Thyroid gland (tissue), 4 donors: ENCODE results near the gene LRRC51. TPM values are rescaled to one million over a fixed set of nuclear protein-coding genes. Genes with fewer than 3 reads are reported as not detected.
A peak's percentile ranks its signal among the peaks of the same experiment; 100 is the strongest.

Experiments
- DNase-seq, 2 donors: peaks; one replicate each; pipeline ENCODE4 v3.0.0-alpha.2; 2019
- H3K27ac ChIP-seq, 3 donors: fragments of 200-600 bp; sonication (generic); 1 replicate in 2 of 3; 2 replicates in 1 of 3; pipeline ENCODE4 v1.5.1; 2016 to 2019; ENCODE audit warnings: mild to moderate bottlenecking in 1 of 3, moderate library complexity in 1 of 3
- H3K27me3 ChIP-seq: fragments of 200-600 bp; sonication (generic); one replicate; pipeline ENCODE4 v1.5.1; 2019
- H3K36me3 ChIP-seq, 2 donors: fragments of 200-600 bp; sonication (generic); one replicate each; pipeline ENCODE4 v1.5.1; 2016 to 2019
- H3K4me1 ChIP-seq, 2 donors: fragments of 200-600 bp; sonication (generic); one replicate each; pipeline ENCODE4 v1.5.1; 2017 to 2019
- H3K4me3 ChIP-seq, 3 donors: fragments of 200-600 bp; sonication (generic); replicated peaks in 1 of 3; 1 replicate in 2 of 3; 2 replicates in 1 of 3; pipeline ENCODE4 v1.5.1; 2016; ENCODE audit warnings: mild to moderate bottlenecking in 1 of 3
- H3K9me3 ChIP-seq: fragments of 200-600 bp; sonication (generic); one replicate; pipeline ENCODE4 v1.5.1; 2017
- POLR2A ChIP-seq, 2 donors: fragments of 450-650 bp; IDR thresholded peaks; one replicate each; pipeline ENCODE4 v1.6.1; 2017; ENCODE audit warnings: antibody characterized with exemption in 2 of 2, mild to moderate bottlenecking in 2 of 2, moderate library complexity in 1 of 2
- WGBS, 2 donors: methylation state at CpG; one replicate each; pipeline ENCODE4 v1.1.5; 2017; 5-methylcytosine and 5-hydroxymethylcytosine counted together
- intact Hi-C: fragments of 100-400 bp; cut with DNase I; formaldehyde crosslinking; loops from one replicate; pipeline ENCODE4 v1.15.1; 2023
- total RNA-seq, 4 donors: library from RNA; depleted of rRNA; stranded (reverse); fragments of >200 nt; gene quantifications; one replicate each; pipeline ENCODE4 v1.2.3, GENCODE V29; 2016
- TF ChIP-seq, protein P1 (sequence below), 6 experiments: fragments of 200-600 bp in 3 of 6; fragments of 450-650 bp in 3 of 6; sonication (generic) in 3 of 6; IDR thresholded peaks; one replicate each; pipeline ENCODE4 v1.5.1; 2016 to 2019; ENCODE audit warnings: antibody characterized with exemption in 6 of 6, mild to moderate bottlenecking in 2 of 6, inconsistent platforms in 1 of 6, moderate library complexity in 1 of 6

LRRC51 gene
- total RNA-seq, 4 donors from 2014 or later, result 13.0 to 24.5 (median 14.1) TPM

DNA sequence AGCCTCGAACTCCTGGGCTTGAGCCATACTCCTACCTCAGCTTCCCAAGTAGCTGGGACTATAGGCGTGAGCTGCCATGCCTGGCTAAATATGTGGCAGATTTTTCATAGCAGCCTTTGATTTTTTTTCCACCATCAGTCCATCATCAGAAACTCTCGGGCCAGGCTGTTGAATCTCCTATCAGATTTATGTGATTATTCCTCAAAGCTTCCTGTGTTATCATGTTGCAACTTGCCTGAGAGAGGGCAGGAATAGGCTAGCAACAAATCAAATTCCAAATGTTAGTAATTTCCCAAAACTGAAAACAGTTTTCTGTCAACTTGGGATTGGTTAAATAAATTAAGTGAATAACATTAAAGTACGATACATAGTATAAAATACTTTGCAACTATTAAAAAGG, 3.4 kb downstream of the LRRC51 start:
- Histone ChIP-seq H3K36me3 (no peaks in the 10 kb centered on the region), H3K4me3 (no peak overlapping the region), H3K9me3 (no peaks in the 10 kb centered on the region), H3K4me1 (peaks cover 3 to 7% of the 10 kb centered on the region in 2 donors), H3K27me3 (no peaks in the 10 kb centered on the region), H3K27ac (no peak overlapping the region)
- DNase-seq, result no peak
- 80 to 91% methylated on average over 4 of the region's 4 CpGs for WGBS, 2 donors
- TF ChIP-seq POLR2A (IDR thresholded peaks at IDR 0.05), result no peak
- TF ChIP-seq, protein P1, sequence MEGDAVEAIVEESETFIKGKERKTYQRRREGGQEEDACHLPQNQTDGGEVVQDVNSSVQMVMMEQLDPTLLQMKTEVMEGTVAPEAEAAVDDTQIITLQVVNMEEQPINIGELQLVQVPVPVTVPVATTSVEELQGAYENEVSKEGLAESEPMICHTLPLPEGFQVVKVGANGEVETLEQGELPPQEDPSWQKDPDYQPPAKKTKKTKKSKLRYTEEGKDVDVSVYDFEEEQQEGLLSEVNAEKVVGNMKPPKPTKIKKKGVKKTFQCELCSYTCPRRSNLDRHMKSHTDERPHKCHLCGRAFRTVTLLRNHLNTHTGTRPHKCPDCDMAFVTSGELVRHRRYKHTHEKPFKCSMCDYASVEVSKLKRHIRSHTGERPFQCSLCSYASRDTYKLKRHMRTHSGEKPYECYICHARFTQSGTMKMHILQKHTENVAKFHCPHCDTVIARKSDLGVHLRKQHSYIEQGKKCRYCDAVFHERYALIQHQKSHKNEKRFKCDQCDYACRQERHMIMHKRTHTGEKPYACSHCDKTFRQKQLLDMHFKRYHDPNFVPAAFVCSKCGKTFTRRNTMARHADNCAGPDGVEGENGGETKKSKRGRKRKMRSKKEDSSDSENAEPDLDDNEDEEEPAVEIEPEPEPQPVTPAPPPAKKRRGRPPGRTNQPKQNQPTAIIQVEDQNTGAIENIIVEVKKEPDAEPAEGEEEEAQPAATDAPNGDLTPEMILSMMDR (IDR thresholded peaks at IDR 0.05), result no peak
- intact Hi-C loops, result no loop called here

DNA sequence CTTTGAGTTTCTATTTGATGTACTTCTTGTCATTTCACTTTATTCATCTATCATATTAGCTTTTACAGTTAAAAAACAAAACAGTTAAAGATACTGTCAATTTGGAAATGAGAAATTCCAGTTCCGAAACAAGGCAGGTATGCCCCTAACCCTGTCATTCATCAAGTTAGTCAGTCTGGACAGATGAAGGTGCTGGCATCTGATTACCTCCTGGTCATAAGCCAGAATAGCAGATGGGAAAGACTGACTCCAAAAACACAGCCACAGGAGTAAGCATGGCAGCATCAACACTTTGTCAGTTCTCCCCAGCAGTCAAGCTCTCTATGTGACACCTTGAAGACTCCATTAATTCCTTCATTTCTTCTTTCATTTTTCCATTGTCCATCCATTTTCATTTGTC, 4.3 kb downstream of the LRRC51 start:
- H3K27me3 ChIP-seq, result no peaks in the 10 kb centered on the region
- 93 to 98% methylated on average over 1 of the region's 1 CpG for WGBS, 2 donors
- DNase-seq, result no peak
- no peak overlapping the region for H3K4me3 ChIP-seq
- H3K27ac ChIP-seq, result no peak overlapping the region
- H3K36me3 ChIP-seq, result no peaks in the 10 kb centered on the region
- TF ChIP-seq POLR2A (IDR thresholded peaks at IDR 0.05), result no peak
- TF ChIP-seq, protein P1 (IDR thresholded peaks at IDR 0.05), result no peak
- H3K9me3 ChIP-seq, result no peaks in the 10 kb centered on the region
- H3K4me1 ChIP-seq, result peaks cover 0 to 7% of the 10 kb centered on the region in 2 donors
- intact Hi-C loops, result no loop called here

DNA sequence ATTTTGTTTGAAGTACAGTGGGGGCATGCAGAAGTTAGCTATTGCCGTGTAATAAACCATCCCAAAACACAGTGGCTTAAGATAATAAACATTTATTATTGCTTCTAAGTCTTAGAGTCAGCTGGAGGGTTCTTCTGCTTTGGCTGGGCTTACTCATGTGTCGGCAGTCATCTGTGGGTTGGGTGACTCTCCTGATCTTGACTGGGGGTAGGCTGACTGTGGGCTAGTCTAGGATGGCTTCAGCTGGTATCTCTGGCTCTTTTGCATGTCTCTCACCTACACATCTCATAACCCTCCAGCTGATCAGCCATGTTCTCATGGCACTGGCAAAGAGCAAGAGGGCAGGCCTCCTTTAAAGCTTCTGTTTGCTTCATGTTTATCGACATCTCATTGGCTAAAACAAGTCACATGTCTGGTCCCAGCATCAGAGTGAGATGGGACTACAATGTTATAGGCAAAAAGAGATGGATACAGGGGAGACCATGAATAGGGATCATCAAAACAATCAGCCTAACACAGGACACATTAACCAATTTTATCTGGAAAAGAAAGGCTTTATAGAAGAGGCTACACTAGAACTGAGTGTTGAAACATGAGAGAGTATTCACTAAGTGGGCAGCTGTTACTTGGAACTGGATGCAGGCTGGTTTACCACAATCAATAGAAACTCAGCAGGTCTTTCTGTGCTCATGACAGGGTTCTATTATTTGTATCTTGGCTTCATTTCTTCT, 5.1 kb downstream of the LRRC51 start:
- DNase-seq, result no peak
- TF ChIP-seq POLR2A (IDR thresholded peaks at IDR 0.05), result no peak
- TF ChIP-seq, protein P1 (IDR thresholded peaks at IDR 0.05), result no peak
- 95 to 98% methylated on average over 3 of the region's 3 CpGs for WGBS, 2 donors
- intact Hi-C loops, result no loop called here
- peaks cover 0 to 8% of the 10 kb centered on the region in 2 donors for H3K4me1 ChIP-seq
- no peaks in the 10 kb centered on the region for H3K36me3 ChIP-seq
- H3K9me3 ChIP-seq, result no peaks in the 10 kb centered on the region
- H3K27ac ChIP-seq, result no peak overlapping the region
- H3K4me3 ChIP-seq, result no peak overlapping the region
- H3K27me3 ChIP-seq, result no peaks in the 10 kb centered on the region

DNA sequence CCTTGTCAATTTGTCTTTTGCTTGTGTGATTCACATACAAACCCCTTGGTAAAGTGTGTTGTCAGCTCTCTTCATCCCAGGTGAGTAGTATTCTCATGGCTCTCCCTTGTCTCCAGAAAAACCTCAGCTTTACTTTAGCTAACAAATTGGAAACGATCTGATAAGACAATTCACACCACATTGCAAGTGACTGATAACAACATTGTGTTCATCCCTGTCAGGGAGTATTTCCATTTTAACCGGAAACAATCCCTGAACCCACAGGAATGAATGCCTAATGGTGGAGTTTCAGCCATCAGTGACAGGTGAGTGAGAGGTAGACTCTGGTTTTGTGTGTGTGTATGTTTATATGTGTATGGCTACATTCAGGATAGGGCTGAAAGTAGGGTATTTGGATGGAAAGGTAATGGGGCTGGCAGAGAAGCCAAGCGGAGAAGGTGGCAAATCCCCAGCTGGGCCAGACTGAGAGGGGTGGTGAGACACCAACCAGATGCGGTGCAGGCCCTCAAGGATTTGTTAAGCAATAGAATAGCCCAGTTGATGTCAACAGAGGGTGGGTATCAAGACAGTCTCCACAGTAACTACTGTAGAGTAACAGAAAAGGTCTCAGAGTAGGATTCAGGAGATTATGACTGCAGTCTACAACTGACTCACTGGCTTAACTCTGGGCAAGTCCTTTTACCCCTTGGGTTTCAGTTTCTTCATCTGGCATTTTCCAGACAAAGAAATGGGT, 7.6 kb downstream of the LRRC51 start:
- Histone ChIP-seq H3K27me3 (no peaks in the 10 kb centered on the region), H3K36me3 (no peaks in the 10 kb centered on the region), H3K27ac (no peak overlapping the region), H3K4me1 (peaks cover 21 to 24% of the 10 kb centered on the region in 2 donors), H3K4me3 (no peak overlapping the region), H3K9me3 (no peaks in the 10 kb centered on the region)
- WGBS, 2 donors, result 85 to 87% methylated on average over 4 of the region's 4 CpGs
- intact Hi-C loops, result no loop called here
- DNase-seq, result no peak
- no peak for TF ChIP-seq POLR2A (IDR thresholded peaks at IDR 0.05)
- TF ChIP-seq, protein P1 (IDR thresholded peaks at IDR 0.05), result no peak

DNA sequence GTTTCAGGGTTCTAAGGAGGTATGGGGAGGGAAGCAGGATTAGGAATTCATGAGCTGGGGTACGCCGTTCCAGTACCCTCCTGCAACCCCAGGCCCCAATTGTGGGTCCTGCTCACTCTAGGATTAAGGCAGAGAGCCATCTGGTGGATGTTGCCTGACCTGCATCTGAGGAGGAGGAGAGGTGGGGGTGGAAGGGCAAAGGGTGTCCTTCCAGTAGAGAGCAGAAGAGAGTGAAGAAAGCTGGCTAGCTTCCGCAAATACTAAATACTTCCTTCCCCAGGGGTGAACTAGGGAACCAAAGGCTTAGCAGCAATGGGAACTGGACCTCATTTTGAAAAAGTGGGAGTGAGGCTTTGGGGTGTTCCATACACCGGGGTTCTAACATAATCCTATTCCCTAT, 10.6 kb downstream of the LRRC51 start:
- Histone ChIP-seq H3K4me1 (peaks cover 25 to 30% of the 10 kb centered on the region in 2 donors), H3K27ac (peak overlapping the region; percentile 47 to 59 (median 51)), H3K4me3 (no peak overlapping the region), H3K36me3 (peaks cover 0 to 6% of the 10 kb centered on the region in 2 donors), H3K9me3 (no peaks in the 10 kb centered on the region), H3K27me3 (no peaks in the 10 kb centered on the region)
- WGBS, 2 donors, result 33 to 36% methylated on average over 4 of the region's 4 CpGs
- DNase-seq, result peak; percentile 77 to 78
- TF ChIP-seq, protein P1 (IDR thresholded peaks at IDR 0.05), result peak; percentile 47 to 97 (median 86)
- no peak for TF ChIP-seq POLR2A (IDR thresholded peaks at IDR 0.05)
- intact Hi-C loops, result no loop called here
